GM12873 (cell line): ENCODE measurements around the gene SLC46A2.

ENCODE experiments used
- TF ChIP-seq, protein P1 (sequence below): IDR thresholded peaks from 2 replicates; pipeline ENCODE4 v1.5.1; 2012; ENCODE audit warnings: low read depth, mild to moderate bottlenecking, moderate library complexity, low read length, control low read depth; ENCODE audit not compliant: insufficient read depth; ENCODE audit errors: missing control alignments

SLC46A2 gene

DNA sequence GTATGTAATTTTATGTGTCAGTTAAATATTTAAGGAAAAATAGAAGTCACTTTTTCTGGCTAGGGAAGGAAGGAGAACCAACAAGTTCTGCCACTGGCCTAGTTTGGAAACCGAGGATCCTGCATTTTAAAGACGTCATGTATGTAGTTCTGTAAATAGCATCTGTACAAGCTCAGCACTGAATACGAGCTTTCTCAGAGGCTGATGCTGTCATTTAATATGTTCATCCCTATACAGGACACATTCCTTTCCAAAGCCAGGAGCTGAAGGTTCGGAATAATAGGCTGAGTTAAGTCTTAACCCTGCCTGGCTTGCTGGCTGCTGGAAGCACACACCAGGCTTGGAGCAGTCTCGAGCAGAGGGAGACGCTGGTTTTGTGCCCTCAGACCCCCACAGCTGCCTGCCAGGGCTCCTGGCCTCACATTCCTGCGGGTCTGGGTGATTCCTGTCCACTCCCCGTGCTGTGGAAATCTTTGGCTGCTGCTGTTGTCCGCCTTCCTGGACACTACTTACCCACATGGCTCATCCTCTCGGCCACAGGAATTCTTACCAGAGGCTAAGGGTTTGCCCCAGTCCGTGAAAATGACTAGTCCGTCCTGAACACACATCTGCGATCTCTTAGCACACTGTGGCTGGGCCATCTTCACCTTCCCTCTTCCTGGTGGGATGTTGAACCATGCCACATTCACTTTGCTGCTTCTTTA is 36.6 kb downstream of the SLC46A2 start:
- TF ChIP-seq, protein P1, sequence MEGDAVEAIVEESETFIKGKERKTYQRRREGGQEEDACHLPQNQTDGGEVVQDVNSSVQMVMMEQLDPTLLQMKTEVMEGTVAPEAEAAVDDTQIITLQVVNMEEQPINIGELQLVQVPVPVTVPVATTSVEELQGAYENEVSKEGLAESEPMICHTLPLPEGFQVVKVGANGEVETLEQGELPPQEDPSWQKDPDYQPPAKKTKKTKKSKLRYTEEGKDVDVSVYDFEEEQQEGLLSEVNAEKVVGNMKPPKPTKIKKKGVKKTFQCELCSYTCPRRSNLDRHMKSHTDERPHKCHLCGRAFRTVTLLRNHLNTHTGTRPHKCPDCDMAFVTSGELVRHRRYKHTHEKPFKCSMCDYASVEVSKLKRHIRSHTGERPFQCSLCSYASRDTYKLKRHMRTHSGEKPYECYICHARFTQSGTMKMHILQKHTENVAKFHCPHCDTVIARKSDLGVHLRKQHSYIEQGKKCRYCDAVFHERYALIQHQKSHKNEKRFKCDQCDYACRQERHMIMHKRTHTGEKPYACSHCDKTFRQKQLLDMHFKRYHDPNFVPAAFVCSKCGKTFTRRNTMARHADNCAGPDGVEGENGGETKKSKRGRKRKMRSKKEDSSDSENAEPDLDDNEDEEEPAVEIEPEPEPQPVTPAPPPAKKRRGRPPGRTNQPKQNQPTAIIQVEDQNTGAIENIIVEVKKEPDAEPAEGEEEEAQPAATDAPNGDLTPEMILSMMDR = no peak

- TF ChIP-seq, protein P1 = no peak
These were observed 37.8 kb downstream of the SLC46A2 start for GRCh38 chr9:112852741-112853504.

GRCh38 chr9:112850840-112851239 is 39.8 kb downstream of the SLC46A2 start:
- TF ChIP-seq, protein P1 = no peak

DNA sequence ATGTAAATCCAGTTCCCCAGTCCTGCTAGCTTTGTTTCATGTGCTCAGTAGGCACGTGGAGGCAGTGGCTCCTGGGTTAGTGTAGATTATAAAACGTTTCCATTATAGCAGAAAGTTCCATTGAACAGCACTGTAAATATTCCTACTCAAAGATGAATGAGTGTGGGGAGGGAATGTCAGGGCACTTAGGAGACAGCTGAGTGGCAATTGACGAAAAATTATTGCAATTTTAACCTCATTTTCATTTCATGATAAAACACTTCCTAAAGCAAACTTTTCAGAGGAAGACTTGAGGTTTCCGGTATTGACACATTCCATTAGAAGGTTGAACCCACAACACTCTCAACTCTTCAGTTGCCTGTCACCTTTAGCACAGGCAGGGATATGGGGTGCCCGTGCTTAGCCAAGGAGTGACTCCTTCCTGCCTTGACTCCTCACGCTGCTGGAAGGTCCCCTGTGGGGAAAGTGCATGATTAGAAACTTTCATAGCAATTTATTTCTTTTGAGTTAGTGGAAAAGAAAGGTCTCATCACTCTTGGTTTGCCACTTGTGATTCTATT is 41.2 kb downstream of the SLC46A2 start:
- TF ChIP-seq, protein P1 = no peak

DNA sequence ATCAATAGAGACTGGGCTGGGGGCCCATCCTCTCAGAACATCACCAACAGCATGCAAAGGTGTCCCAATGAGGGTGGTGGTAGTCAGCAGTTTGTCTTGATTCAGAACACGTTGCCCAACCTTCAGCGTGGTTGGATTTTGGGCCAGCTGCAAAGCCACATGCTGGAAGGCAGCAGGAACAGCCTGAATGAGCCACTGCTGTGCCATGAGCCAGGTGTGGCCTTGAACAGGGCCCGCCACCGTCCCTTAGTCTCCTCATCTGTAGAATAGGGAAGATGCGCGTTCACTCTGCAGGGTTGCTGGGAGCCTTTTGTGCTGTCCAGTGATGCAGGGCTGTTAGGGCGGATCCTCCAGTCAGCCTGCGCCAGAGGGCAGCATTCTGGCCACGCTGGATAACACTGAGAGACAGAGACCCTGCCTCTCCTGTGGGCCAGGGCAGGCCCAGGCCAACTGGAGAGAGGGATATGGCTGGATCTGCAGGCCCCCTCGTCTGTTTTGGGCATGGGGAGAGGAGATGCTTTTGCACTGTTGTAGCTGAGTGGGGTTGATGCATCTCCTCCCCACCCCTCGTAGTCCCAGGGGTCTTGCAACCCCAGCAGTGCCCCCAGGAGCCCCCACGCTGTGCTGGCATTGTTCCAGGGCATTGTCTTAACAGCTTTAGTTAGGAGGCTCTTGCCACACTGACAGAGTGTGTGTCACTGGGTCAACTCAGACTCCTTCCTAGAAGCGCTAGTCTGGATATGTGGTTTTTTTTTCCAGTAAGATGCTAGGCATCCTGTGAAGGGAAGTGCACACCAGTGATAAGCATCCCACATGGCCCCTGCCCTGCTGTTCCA is 42.1 kb downstream of the SLC46A2 start:
- TF ChIP-seq, protein P1 = no peak

- TF ChIP-seq, protein P1 = no peak
These were observed 43.9 kb downstream of the SLC46A2 start for GRCh38 chr9:112846528-112847488.
